CD1c-positive myeloid dendritic cell (primary cell): ENCODE measurements around the gene HMMR.
"Not testable (repeated sequence)": the region's sequence is repeated elsewhere in the genome, so short reads cannot be mapped to it uniquely, and the experiment has no call there.

Experiments used
- DNase-seq: peaks from one replicate; pipeline ENCODE4 v3.0.0-alpha.2; 2016; ENCODE audit errors: extremely low spot score

Gene HMMR

DNA sequence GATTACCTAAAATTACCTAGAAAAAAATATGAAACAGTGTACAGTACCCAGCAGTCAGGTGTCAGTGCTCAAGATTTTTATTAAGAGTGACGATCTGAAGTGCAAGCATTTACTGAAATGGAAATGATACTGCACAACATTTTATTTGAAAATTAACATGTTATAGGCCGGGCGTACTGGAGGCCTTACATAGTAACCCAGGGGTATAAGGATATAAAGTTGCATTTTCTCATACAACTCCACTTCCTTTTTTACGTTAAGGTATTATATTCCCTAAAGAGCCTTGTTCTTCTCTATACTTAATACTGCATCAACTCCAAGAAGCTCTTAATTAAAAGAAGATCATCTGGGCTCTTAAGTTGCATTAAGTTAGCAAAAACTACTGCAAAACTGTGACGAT is 48.3 kb downstream of the HMMR start:
- DNase-seq = peak; percentile 11

DNA sequence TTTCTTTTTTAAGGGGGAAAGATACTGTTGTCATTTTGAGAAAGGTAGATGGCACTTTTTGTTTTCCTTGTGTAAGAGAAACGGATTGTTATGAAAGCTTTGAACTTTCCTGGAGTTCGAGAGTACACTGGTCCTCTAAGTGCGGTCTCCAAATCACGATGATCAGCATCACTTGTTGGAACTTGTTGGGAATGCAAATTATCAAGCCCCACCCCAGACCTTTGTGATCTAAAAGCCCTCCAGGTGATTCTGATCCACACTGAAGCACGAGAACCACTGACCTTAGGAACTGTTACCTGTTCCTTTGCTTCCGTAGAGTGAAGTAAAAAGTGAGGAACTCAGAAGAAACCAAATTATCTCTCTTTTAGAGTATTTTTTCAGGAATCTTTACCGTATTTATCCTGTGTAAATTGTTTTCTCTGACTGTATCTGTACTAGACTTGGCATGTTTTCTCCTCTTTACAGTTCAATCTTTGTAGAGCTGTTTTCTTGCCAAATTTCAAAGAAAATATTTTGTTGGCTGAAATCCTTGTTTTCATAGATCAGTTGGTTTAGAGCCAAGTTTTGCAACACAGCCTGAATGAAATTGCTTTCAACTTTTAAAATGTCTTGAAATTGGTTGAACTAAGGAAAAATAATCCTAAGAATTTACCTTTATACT is 49.0 kb downstream of the HMMR start:
- DNase-seq = no peak

DNA sequence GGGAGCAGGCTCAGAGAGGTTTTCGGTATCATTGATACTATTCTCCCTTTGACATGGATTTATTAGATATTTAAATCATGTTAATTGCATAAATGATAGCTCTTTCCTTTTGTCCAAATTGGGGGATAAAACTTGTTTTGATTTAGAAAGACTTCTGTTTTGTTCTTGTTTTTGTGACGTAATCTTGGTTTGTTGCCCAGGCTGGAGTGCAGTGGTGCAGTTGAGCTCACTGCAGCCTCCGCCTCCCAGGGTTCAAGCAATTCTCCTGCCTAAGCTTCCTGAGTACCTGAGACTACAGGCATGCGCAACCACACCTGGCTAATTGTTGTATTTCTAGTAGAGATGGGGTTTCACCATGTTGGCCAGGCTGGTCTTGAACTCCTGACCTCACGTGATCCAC is 52.1 kb downstream of the HMMR start:
- DNase-seq = no peak

- DNase-seq = no peak
Measured at GRCh38 chr5:163525096-163525495, 64.7 kb downstream of the HMMR start.

DNA sequence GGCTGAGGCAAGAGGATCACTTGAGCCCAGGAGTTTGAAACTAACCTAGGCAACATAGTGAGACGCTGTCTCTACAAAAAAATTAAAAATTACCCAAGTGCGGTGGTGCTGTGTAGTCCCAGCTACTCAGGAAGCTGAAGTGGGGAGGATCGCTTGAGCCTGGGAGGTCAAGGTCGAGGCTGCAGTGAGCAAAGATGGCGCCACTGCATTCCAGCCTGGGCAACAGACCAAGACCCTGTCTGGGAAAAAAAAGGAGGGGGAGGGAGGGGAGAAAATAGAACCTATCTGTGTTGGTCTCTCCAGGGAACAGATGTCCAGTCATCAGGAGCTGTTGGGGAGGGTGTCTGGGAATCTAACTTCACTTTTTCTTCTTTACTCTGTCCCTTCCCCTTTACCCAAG is 69.3 kb downstream of the HMMR start:
- DNase-seq = no peak

GRCh38 chr5:163531272-163531671 is 70.8 kb downstream of the HMMR start:
- DNase-seq = no peak

GRCh38 chr5:163532171-163533084 is 72.0 kb downstream of the HMMR start:
- no peak for DNase-seq

- DNase-seq = no peak
Measured at GRCh38 chr5:163533223-163533622, 72.8 kb downstream of the HMMR start.

DNA sequence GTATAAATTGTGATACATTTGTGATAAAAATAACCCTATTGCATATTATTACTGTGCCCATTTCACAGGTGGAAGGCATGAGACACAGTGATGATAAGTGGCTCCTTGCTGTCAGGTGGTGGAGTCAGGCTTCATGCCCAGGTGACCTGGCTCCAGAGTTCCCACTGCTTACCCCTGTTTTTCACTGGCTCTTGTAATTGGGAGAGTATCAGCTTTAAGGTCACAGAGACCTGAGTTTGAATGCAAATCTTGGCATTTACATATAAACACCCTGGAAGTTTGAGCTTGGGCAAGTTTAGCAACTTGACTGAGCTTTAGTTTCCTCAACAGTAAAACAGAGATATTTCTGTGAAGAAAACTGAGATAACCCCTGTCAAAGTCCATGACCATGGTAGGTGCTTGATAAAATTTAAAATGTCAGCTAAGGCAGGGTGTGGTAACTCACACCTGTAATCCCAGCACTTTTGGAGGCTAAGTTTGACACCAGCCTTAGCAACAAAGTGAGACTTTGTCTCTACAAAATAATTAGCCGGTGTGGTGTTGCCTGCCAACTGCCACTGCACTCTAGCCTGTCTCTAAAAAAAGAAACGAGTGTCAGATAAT is 74.2 kb downstream of the HMMR start:
- no peak for DNase-seq

GRCh38 chr5:163535290-163535689 is 74.9 kb downstream of the HMMR start:
- DNase-seq = no peak

DNA sequence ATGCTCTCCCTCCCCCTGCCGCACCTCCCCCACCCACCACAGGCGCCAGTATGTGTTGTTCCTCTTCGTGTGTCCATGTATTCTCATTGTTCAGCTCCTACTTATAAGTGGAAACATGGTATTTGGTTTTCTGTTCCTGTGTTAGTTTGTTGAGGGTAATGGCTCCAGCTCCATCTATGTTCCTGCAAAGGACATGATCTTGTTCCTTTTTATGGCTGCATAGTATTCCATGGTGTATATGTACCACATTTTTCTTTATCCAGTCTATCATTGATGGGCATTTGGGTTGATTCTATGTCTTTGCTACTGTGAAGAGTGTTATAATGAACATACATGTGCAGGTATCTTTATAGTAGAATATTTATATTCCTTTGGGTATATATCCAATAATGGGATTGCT is 76.0 kb downstream of the HMMR start:
- not testable (repeated sequence) for DNase-seq

GRCh38 chr5:163540696-163541095 is 80.3 kb downstream of the HMMR start:
- DNase-seq = no peak
